Tibial nerve (tissue), 4 donors: ENCODE data around the gene ASTN2. TPM values are rescaled to one million over a fixed set of nuclear protein-coding genes. Genes with fewer than 3 reads are reported as not detected.

Experiments
- DNase-seq, 2 donors: peaks; one replicate each; pipeline ENCODE4 v3.0.0-alpha.2; 2019; ENCODE audit warnings: low spot score in 2 of 2
- H3K27ac ChIP-seq, 4 donors: fragments of 200-600 bp; sonication (generic) in 3 of 4; one replicate each; pipeline ENCODE4 v1.5.1; 2017 to 2019; ENCODE audit warnings: mild to moderate bottlenecking in 1 of 4
- H3K27me3 ChIP-seq, 2 donors: fragments of 200-600 bp; sonication (generic) in 1 of 2; one replicate each; pipeline versions ENCODE4 v1.5.1 to v1.6.0; 2017 to 2019
- H3K36me3 ChIP-seq, 3 donors: fragments of 200-600 bp; sonication (generic); one replicate each; pipeline ENCODE4 v1.5.1; 2018 to 2019
- H3K4me1 ChIP-seq, 4 donors: fragments of 200-600 bp; sonication (generic) in 3 of 4; one replicate each; pipeline ENCODE4 v1.5.1; 2017 to 2019
- H3K4me3 ChIP-seq, 4 donors: fragments of 200-600 bp; sonication (generic) in 3 of 4; one replicate each; pipeline ENCODE4 v1.5.1; 2017 to 2019; ENCODE audit warnings: mild to moderate bottlenecking in 1 of 4, moderate library complexity in 1 of 4
- H3K9me3 ChIP-seq, 4 donors: fragments of 200-600 bp; sonication (generic) in 3 of 4; one replicate each; pipeline ENCODE4 v1.5.1; 2017 to 2019
- CTCF ChIP-seq, 5 experiments: fragments of 200-600 bp in 3 of 5; fragments of 450-650 bp in 2 of 5; sonication (generic) in 3 of 5; IDR thresholded peaks; one replicate each; pipeline ENCODE4 v1.5.1; 2016 to 2019; ENCODE audit warnings: antibody characterized with exemption in 5 of 5, mild to moderate bottlenecking in 3 of 5, moderate library complexity in 2 of 5
- EP300 ChIP-seq, 2 donors: sonication (generic); formaldehyde crosslinking; IDR thresholded peaks; one replicate each; pipeline ENCODE4 v1.6.1; 2017; ENCODE audit warnings: antibody characterized with exemption in 2 of 2, mild to moderate bottlenecking in 1 of 2
- POLR2A ChIP-seq, 2 donors: fragments of 450-650 bp; IDR thresholded peaks; one replicate each; pipeline ENCODE4 v1.6.1; 2017; ENCODE audit warnings: antibody characterized with exemption in 2 of 2, mild to moderate bottlenecking in 2 of 2, moderate library complexity in 2 of 2
- WGBS, 2 donors: methylation state at CpG; one replicate each; pipeline ENCODE4 v1.1.5; 2018; 5-methylcytosine and 5-hydroxymethylcytosine counted together
- total RNA-seq, 4 donors: library from RNA; depleted of rRNA; stranded (reverse); fragments of >200 nt; gene quantifications; one replicate each; pipeline ENCODE4 v1.1.0, GENCODE V29; 2016

The ASTN2 gene
- total RNA-seq, 4 donors from 2014 or later, result 9.0 to 14.9 (median 12.3) TPM

GRCh38 chr9:117076571-117077290 is 338.1 kb downstream of the ASTN2 start:
- WGBS, 2 donors, result 63 to 71% methylated on average over 8 of the region's 8 CpGs
- Histone ChIP-seq H3K4me3 (no peak overlapping the region), H3K9me3 (no peaks in the 10 kb centered on the region), H3K27ac (no peak overlapping the region), H3K4me1 (no peaks in the 10 kb centered on the region), H3K36me3 (no peaks in the 10 kb centered on the region), H3K27me3 (no peaks in the 10 kb centered on the region)
- no peak for DNase-seq
- TF ChIP-seq POLR2A (IDR thresholded peaks at IDR 0.05) (no peak), EP300 (IDR thresholded peaks at IDR 0.05) (no peak), CTCF (IDR thresholded peaks at IDR 0.05) (no peak)

- Histone ChIP-seq H3K27ac (no peak overlapping the region), H3K36me3 (no peaks in the 10 kb centered on the region), H3K4me3 (no peak overlapping the region), H3K4me1 (no peaks in the 10 kb centered on the region), H3K27me3 (no peaks in the 10 kb centered on the region), H3K9me3 (no peaks in the 10 kb centered on the region)
- TF ChIP-seq CTCF (IDR thresholded peaks at IDR 0.05) (no peak), EP300 (IDR thresholded peaks at IDR 0.05) (no peak)
- DNase-seq, result no peak
Measured at GRCh38 chr9:117075636-117076035, 339.2 kb downstream of the ASTN2 start.

- H3K27ac ChIP-seq, result no peak overlapping the region
- H3K9me3 ChIP-seq, result no peaks in the 10 kb centered on the region
- no peak for TF ChIP-seq POLR2A (IDR thresholded peaks at IDR 0.05)
- TF ChIP-seq CTCF (IDR thresholded peaks at IDR 0.05), result no peak
- TF ChIP-seq EP300 (IDR thresholded peaks at IDR 0.05), result no peak
- WGBS, 2 donors, result 49 to 61% methylated on average over 7 of the region's 7 CpGs
- H3K4me3 ChIP-seq, result no peak overlapping the region
- DNase-seq, result no peak
- H3K36me3 ChIP-seq, result no peaks in the 10 kb centered on the region
- H3K4me1 ChIP-seq, result no peaks in the 10 kb centered on the region
- no peaks in the 10 kb centered on the region for H3K27me3 ChIP-seq
Measured at GRCh38 chr9:117074784-117075520, 339.9 kb downstream of the ASTN2 start.

GRCh38 chr9:117074342-117074662 is 340.6 kb downstream of the ASTN2 start:
- no peaks in the 10 kb centered on the region for H3K36me3 ChIP-seq

More at GRCh38 chr9:117074342-117074662, 340.6 kb downstream of the ASTN2 start:
- no peaks in the 10 kb centered on the region for H3K4me1 ChIP-seq
- 75 to 86% methylated on average over 3 of the region's 3 CpGs for WGBS, 2 donors
- no peak for TF ChIP-seq CTCF (IDR thresholded peaks at IDR 0.05)
- TF ChIP-seq POLR2A (IDR thresholded peaks at IDR 0.05), result no peak
- TF ChIP-seq EP300 (IDR thresholded peaks at IDR 0.05), result no peak
- no peak for DNase-seq
- H3K4me3 ChIP-seq, result no peak overlapping the region
- no peaks in the 10 kb centered on the region for H3K27me3 ChIP-seq
- no peaks in the 10 kb centered on the region for H3K9me3 ChIP-seq
- H3K27ac ChIP-seq, result no peak overlapping the region
